GM21825 (cell line): Measurements from ENCODE around the gene COL15A1.

Experiments used
- ATAC-seq: cut with Tn5 transposase; IDR thresholded peaks from one replicate; pipeline ENCODE4 v1.9.1; 2021; ENCODE audit warnings: mild to moderate bottlenecking, moderate library complexity; ENCODE audit not compliant: unreplicated experiment

The COL15A1 gene

DNA sequence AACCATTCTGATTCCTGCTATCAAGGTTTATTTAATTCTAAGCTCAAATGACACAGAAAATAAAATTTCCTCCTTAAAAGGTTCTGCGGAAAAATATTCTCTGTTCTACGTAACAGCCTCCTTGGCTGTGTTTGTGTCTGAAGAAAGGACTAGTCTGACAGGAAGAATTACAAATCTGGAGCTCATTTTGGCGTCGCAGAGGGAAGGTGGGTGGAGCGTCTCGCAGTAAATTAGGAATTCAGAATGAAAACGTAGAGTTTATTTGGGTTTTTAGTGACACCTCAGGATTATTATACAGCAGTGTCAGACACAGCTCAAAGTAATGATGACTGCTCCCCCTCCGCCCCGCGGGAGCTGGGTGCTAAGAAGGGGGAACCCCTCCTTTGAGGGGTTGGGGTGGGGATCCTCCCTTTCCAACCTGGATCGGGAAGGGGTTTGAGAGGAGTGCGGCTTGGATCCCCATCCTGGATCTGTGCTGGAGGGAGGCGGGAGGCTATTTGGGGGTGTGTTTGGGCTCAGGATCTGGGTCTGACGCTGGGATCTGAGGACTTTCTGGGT lies 160.3 kb downstream of the COL15A1 start:
- ATAC-seq: no peak

DNA sequence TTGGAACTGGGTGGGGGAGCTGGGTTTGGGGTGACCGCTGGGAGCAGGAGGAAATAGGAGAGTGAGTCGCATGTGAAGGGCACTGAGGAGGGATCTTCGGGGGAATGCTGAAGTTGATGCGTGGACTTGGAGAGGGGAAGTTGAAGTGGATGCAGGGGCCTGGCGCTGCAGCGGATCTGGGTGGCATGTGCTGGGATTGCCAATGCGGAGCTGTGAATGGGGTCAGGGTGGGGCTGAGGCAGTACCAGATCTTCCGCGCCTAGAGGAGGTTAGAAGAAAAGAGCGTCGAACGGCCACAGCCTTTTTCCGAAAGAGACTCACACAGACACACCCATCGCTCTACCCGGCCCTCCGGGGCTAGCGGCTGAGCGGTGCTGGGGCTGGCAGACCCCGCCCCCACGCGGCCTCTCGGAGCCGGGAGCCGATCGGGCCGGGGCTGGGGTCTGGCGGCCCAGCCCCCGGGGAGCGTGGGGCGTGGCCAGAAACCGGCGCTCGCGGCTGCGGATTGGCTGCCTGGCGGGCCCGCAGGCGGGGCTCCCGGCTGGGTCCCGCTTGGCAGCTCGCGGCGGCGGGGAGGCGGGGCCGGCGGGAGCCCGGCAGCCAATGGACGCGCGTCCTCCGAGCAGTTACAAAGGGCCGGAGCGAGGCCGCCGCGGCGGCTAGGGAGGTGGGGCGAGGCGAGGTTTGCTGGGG lies 160.9 kb downstream of the COL15A1 start, which contains the start of gene TGFBR1:
Gene TGFBR1 (plus strand): TSS at position 655 of the 693 bp plus-strand sequence. CDS start 93 bp downstream, outside the sequence.
- ATAC-seq: peak; percentile 88

DNA sequence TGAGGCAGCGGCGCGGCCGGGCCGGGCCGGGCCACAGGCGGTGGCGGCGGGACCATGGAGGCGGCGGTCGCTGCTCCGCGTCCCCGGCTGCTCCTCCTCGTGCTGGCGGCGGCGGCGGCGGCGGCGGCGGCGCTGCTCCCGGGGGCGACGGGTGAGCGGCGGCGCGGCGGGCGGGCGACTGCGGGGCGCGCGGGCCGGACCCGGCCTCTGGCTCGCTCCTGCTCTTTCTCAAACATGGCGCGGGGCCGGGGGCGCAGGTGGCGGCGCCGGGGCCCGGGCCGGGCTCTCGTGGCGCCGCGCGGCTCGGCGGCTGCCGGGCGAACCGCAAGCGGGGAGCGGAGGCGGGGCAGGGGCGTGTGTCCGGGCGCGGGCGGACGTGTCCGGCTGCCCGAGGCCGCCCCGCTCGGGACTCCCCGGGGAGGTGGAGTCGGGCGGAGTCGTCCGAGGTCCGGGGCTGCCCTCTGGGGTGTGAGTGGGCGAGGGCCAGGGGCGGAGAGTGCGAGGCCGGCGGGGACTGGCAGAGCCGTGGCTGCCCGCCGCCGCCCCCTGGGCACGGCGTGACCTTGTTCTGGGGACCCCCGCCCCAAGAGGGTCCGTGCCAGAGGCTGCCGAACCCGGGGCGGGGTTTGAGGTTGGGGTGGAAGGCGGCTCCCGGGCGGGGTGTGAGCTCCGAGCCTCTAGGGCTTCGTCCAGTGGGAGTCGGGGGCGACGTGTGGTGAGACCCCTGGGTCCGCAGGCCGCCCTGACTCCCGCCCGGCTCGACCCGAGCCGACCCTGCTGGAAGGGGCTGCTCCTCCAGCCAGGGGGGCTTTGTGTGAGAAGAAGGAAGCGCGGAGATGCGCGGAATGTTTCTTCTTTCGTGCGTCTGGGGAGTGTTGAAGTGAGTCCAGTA lies 161.7 kb downstream of the COL15A1 start:
- peak; percentile 50 for ATAC-seq

DNA sequence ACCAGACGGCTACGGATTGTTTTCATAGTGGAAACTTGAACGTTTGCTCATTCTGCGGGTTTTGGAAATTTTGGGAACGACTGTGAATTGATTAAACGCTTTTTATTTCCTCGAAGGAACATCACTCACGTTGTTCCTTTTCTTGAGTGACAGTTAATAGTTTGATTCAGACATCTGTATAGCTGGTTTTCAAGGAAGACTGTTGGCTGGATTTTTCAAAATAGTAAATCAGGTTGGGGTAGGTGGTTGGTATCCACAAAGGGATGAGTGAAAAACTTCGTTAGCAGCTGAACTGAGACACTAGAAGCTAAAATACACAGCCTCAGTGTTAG lies 162.3 kb downstream of the COL15A1 start:
- ATAC-seq: no peak

DNA sequence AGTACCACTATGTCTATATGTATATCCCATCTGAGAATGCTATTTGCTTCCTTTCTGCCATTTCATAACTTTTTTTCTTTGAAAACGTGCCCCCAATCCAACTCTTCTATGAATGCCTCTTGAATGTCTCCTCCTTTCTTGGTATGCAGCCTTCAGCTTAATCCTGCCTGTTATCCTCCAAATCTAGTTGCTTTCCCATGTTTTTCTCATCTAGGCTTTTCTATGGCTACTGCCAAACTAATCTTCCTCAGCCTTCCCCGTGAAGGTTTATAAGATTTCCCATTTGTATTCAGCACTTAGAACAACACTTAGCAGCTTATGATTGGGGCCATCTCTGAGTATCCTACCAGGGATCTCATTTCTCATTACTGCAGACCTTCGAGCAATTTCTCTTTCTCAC lies 163.7 kb downstream of the COL15A1 start:
- ATAC-seq: no peak

DNA sequence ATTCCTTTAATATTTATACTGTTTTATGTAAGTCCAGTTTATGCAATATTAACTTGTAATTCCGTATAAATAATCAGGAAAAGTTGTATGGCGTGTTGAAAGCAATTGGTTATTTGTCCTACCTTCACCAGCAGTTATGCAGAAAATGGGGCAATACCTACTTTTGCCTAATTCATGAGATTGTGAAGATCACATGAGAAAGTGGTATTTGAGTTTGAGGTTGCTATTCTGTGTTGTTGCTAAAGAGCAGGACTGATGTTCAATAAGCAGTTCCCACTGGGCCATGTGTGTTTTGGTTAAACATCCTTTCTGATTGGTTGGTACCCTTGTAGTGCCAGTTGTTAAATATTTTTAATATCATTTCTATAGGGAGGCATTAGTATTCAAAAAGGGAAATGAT lies 164.4 kb downstream of the COL15A1 start:
- no peak for ATAC-seq

DNA sequence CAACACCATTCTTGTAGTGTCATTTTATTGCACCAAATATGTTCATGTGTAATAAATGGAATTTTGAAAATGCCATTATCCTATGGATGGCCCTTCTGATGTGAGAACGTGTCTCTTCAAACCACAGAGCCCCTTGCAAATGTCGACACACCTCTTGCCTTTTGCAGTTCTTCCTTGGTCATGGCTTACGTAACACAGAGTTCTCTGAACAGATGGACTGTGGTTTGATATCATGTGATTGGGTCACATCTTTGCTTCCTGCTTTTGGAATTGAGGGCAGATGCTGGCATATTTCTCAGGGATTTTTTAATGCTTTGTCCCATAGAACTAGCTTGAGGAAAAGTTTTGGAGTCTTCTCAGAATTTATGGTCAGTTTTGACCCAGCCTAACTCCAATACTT lies 165.8 kb downstream of the COL15A1 start:
- ATAC-seq: no peak

DNA sequence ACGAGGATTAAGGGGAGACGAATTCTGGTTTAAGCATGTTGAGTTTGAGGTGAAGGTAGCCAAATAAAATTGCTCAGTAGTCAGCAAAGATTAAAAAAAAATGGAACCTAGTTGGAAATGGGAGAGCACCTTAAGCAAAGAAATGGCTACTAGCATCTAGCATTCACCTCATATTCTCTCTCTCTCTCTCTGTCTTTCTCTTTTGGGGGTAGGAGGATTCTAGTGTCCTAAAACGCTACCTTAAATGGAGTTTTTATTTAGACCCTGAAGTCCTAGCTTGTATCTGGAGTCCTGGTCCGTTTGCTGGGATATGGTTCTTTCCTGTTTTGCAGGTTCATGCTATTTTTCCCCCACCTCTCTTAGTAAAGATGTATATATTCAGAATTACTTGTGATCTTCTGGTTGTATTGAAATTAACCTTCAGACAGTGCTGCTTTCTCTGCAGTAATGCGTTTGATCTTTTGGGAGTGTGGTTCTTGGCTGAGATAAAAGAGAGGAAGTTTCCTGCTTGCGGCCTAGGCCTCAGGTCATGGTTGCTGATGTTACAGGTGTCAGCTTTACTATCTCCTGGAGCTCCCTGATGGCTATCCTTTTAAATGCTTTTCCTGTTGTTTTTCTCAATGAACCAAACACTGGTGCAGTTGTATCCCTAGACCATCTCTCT lies 169.2 kb downstream of the COL15A1 start:
- ATAC-seq: no peak

DNA sequence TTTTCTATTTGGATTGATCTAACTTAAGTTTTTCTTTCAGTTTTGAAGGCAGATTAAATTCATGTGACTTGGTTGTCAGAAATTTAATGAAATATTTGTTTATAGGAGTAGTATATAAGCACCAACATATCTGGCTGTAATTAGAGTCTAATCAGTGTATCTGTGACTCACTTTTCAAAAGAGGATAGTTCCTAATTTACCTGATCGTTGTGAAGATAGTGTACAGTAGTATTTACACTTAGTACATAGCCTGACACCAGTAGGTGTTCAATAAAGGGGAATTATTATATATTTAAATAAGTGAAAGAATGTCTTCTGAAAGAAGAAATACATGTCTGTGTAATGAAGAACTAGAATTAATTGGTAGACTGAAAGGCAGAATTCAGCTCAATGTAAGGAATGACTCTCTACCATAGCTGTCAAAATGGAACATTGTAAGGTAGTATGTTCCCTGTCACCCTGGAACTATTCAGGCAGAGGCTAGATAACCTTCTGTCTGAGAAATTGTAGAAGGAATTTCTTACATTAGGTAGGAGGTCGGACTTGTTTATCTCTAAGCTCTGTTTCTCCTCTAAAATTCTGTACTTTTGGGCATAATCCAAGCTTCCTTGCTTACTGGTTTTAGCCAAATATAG lies 169.8 kb downstream of the COL15A1 start:
- ATAC-seq: no peak

DNA sequence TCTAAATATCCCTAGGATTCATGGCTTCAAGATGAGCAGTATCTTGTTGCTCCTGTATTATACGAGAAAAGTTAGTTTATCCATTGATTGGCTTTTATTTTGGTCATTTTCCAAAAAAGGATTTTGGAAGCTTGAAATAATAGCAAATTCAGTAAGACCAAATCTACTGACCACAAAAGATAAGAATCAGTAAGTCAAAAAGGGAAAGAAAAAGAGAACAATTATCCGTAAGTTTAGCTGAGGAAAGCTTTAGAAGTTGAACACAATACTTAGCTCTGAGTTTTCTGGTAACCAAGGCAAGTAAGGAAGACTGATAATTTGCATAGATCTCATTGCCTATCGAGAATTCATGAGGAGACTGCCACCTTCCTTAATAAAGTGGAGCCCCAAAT lies 170.3 kb downstream of the COL15A1 start:
- ATAC-seq: no peak

DNA sequence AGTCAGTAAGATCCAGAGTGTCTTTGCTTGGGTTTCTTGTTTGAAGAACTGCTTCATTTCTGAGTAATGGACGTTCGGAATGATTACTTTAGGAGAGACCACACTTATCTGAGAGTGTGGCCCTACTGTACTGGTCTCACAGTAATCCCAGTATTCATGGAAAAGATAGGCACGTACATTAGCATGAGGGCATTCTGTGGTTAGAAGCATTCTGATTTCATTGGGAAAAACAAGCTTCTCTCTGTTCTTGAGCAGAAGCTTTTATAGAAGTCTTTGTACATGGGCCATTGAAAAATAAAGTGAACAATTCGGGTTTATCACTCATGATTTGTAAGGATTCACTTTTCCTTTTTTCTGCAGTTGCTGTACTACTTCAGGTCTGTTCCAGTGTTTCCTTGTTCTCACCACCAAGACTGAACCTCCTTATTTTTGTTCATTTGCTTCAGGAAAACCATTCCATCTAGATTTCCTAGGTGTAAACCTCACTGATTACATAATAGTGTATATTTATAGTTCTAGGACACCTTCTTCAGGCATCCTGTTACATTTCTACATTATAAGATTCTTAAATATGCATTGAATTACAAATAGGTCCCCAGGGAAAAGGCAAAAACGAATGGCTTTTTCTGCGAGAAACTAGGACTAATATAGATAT lies 171.3 kb downstream of the COL15A1 start:
- no peak for ATAC-seq

DNA sequence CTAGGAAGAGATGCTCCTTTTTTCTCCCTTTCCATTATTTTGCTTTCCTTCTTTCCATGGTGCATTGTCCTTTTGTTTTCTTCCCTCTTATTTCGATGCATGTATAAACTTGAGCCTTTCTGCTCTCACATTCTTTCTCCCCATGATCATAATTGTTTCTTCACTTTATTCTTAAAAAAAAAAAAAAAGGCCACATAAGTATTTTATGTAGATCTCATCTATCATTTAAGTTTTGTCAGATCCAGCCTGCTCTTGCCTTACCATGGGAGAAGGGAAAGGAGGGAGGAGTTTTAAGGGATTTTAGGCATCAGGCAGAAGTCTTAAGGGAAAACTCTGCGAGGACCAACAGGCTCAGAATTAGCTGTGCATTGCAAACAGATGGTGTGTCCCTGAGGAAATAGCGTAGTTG lies 172.3 kb downstream of the COL15A1 start:
- ATAC-seq: no peak

DNA sequence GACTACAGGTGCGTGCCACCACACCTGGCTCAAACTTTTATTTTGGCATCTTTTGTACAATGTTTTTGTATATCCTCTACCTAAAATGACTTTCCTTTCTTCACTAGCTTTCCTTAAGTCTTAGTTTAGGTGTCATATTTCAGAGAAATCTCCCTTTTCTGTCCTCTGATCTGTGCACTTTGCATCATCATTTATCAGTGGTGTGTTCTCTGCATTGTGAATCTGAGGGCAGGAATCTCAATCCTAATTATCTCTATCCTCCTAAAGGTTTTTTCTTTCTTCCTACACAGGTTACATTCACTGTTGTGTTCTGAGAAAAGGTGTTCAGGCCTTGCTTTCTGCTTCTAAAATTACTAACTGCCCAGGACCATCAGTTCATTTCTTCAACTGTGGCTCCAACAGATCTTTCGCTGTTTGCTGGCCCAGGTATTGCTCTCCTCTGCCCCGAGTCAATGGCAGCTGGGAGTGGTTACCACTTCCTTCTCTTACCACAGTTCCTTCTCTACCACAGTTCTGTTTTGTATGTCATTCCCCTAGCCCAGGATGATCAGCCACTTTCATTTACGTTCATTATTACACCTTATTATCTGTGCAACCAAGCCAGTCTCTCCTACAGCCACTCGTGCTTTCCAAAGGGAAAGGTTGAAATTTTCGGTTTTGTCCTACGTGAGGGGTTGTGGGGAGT lies 175.2 kb downstream of the COL15A1 start:
- peak; percentile 95 for ATAC-seq

DNA sequence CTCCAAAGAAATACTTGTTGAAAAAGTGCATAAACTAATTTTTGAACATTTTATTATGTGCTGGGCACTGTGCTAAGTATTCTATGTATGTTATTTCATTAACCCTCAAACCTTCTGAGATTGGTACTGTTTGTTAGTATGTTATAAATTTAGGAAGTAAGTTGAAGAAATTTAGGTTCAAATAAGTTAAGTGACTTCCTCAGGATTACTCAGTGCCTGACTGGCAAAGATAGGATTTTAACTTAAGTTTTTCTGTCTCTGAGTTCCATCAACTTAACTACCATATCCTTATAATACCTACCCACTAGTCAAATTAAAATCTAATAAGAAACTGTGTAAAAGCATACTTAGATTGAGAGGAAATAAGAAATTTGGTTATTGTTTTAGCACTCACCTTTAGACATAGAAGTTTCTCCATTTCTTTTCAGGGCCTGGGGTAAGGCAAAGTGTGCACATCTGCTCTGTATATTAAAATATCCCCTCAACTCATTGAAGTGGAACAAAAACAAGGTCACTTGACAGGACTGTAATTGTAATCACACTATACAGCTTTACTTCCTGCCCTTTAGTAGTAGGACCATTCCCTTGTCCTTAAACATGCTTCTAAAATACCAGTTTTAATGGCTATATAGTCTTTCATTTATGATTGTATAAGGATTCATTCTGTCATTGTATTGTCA lies 176.4 kb downstream of the COL15A1 start:
- no peak for ATAC-seq
